GM18505 (cell line): ENCODE measurements around the gene TPM1.

ENCODE experiments used
- ATAC-seq: cut with Tn5 transposase; IDR thresholded peaks from one replicate; pipeline ENCODE4 v1.9.1; 2021; ENCODE audit not compliant: unreplicated experiment
- POLR2A ChIP-seq: IDR thresholded peaks from 4 replicates; pipeline ENCODE4 v1.6.1; 2011; ENCODE audit warnings: borderline replicate concordance; ENCODE audit not compliant: insufficient read depth, insufficient read length; ENCODE audit errors: extremely low read depth

The TPM1 gene

GRCh38 chr15:63043335-63044076 is 959 bp downstream of the TPM1 start:
- no peak for ATAC-seq

GRCh38 chr15:63044077-63044644 is 1.6 kb downstream of the TPM1 start:
- ATAC-seq = no peak
- TF ChIP-seq POLR2A = no peak

More at GRCh38 chr15:63043335-63044076, 959 bp downstream of the TPM1 start:
- TF ChIP-seq POLR2A = no peak

- no peak for ATAC-seq
- no peak for TF ChIP-seq POLR2A
Observed at GRCh38 chr15:63044645-63045464, 2.3 kb downstream of the TPM1 start.

GRCh38 chr15:63045465-63045840 is 2.9 kb downstream of the TPM1 start:
- no peak for TF ChIP-seq POLR2A
- no peak for ATAC-seq

GRCh38 chr15:63045879-63046278 is 3.3 kb downstream of the TPM1 start:
- TF ChIP-seq POLR2A = no peak
- no peak for ATAC-seq

GRCh38 chr15:63046917-63047760 is 4.6 kb downstream of the TPM1 start:
- ATAC-seq = no peak
- TF ChIP-seq POLR2A = no peak

GRCh38 chr15:63047792-63048114 is 5.2 kb downstream of the TPM1 start:
- ATAC-seq = no peak
- TF ChIP-seq POLR2A = no peak

GRCh38 chr15:63048115-63048775 is 5.7 kb downstream of the TPM1 start:
- ATAC-seq = peak; percentile 77
- TF ChIP-seq POLR2A = no peak

GRCh38 chr15:63048776-63049665 is 6.5 kb downstream of the TPM1 start:
- no peak for TF ChIP-seq POLR2A
- ATAC-seq = no peak

GRCh38 chr15:63049783-63050371 is 7.3 kb downstream of the TPM1 start:
- no peak for TF ChIP-seq POLR2A
- no peak for ATAC-seq

GRCh38 chr15:63050731-63051155 is 8.2 kb downstream of the TPM1 start:
- TF ChIP-seq POLR2A = no peak
- ATAC-seq = no peak
